Right atrium auricular region (tissue), 2 donors: ENCODE results near the gene CACNA2D1. TPM values are rescaled to one million over a fixed set of nuclear protein-coding genes. Genes with fewer than 3 reads are reported as not detected.

Experiments
- DNase-seq: peaks from one replicate; pipeline ENCODE4 v3.0.0-alpha.2; 2019; ENCODE audit warnings: low spot score
- H3K27ac ChIP-seq, 2 donors: fragments of 200-600 bp; sonication (generic); 1 replicate in 1 of 2; 2 replicates in 1 of 2; pipeline ENCODE4 v1.5.1; 2016 to 2019
- H3K27me3 ChIP-seq, 2 donors: fragments of 200-600 bp; sonication (generic); one replicate each; pipeline versions ENCODE4 v1.5.1 to v1.6.0; 2017 to 2019
- H3K36me3 ChIP-seq: fragments of 200-600 bp; sonication (generic); one replicate; pipeline ENCODE4 v1.5.1; 2016
- H3K4me1 ChIP-seq, 2 donors: fragments of 200-600 bp; sonication (generic); one replicate each; pipeline versions ENCODE4 v1.5.1 to v1.6.0; 2017 to 2019
- H3K4me3 ChIP-seq, 2 donors: fragments of 200-600 bp; sonication (generic); 1 replicate in 1 of 2; 2 replicates in 1 of 2; pipeline ENCODE4 v1.5.1; 2017 to 2019; ENCODE audit warnings: mild to moderate bottlenecking in 1 of 2, moderate library complexity in 1 of 2
- H3K9me3 ChIP-seq, 2 donors: fragments of 200-600 bp; sonication (generic); one replicate each; pipeline ENCODE4 v1.5.1; 2019
- total RNA-seq, 2 donors: library from RNA; depleted of rRNA; stranded (reverse); fragments of >200 nt; gene quantifications; one replicate each; pipeline ENCODE4 v1.1.0, GENCODE V29; 2016
- TF ChIP-seq, protein P1 (sequence below), 2 donors: fragments of 200-600 bp; sonication (generic); IDR thresholded peaks; one replicate each; pipeline ENCODE4 v1.5.1; 2019; ENCODE audit warnings: antibody characterized with exemption in 2 of 2

CACNA2D1 gene
- total RNA-seq, 2 donors from 2014 or later = 31.5 to 54.5 TPM

- H3K9me3 ChIP-seq = no peaks in the 10 kb centered on the region
- H3K4me1 ChIP-seq = peaks cover 0 to 27% of the 10 kb centered on the region in 2 donors
- DNase-seq = no peak
- peak overlapping the region; percentile 60 to 89 for H3K27ac ChIP-seq
- H3K4me3 ChIP-seq = peak overlapping the region in 1 of 2 donors; percentile 2
- TF ChIP-seq, protein P1, sequence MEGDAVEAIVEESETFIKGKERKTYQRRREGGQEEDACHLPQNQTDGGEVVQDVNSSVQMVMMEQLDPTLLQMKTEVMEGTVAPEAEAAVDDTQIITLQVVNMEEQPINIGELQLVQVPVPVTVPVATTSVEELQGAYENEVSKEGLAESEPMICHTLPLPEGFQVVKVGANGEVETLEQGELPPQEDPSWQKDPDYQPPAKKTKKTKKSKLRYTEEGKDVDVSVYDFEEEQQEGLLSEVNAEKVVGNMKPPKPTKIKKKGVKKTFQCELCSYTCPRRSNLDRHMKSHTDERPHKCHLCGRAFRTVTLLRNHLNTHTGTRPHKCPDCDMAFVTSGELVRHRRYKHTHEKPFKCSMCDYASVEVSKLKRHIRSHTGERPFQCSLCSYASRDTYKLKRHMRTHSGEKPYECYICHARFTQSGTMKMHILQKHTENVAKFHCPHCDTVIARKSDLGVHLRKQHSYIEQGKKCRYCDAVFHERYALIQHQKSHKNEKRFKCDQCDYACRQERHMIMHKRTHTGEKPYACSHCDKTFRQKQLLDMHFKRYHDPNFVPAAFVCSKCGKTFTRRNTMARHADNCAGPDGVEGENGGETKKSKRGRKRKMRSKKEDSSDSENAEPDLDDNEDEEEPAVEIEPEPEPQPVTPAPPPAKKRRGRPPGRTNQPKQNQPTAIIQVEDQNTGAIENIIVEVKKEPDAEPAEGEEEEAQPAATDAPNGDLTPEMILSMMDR (IDR thresholded peaks at IDR 0.05) = no peak
- no peaks in the 10 kb centered on the region for H3K36me3 ChIP-seq
- H3K27me3 ChIP-seq = no peaks in the 10 kb centered on the region
Measured at GRCh38 chr7:82410461-82410860, 33.1 kb downstream of the CACNA2D1 start.

GRCh38 chr7:82406937-82407336 is 36.6 kb downstream of the CACNA2D1 start:
- Histone ChIP-seq H3K27me3 (no peaks in the 10 kb centered on the region), H3K9me3 (no peaks in the 10 kb centered on the region), H3K36me3 (no peaks in the 10 kb centered on the region), H3K27ac (no peak overlapping the region), H3K4me3 (no peak overlapping the region), H3K4me1 (peaks cover 0 to 17% of the 10 kb centered on the region in 2 donors)
- no peak for DNase-seq
- TF ChIP-seq, protein P1 (IDR thresholded peaks at IDR 0.05) = no peak

DNA sequence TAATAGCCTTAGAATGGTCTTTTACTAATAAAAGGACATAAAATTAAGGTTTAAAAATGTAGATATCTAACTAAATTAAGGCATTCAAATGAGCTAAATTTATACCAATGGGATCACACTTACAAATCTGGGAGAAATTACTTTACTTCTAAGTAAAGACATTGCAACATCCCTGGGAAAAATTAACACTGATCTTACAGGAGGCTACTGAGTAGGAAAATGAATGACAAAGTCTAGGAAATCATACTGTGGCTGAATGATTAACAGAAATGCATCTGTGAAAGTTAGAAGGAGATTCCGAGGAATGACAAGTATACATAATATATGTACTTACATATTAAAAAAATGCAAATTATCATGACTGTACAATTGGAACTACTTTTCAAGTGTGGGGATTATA is 38.3 kb downstream of the CACNA2D1 start:
- no peaks in the 10 kb centered on the region for H3K36me3 ChIP-seq
- H3K9me3 ChIP-seq = no peaks in the 10 kb centered on the region
- no peak for DNase-seq
- H3K27me3 ChIP-seq = no peaks in the 10 kb centered on the region
- no peak overlapping the region for H3K27ac ChIP-seq
- H3K4me3 ChIP-seq = no peak overlapping the region
- H3K4me1 ChIP-seq = peaks cover 0 to 8% of the 10 kb centered on the region in 2 donors
- TF ChIP-seq, protein P1 (IDR thresholded peaks at IDR 0.05) = no peak

GRCh38 chr7:82404652-82405051 is 38.9 kb downstream of the CACNA2D1 start:
- no peaks in the 10 kb centered on the region for H3K36me3 ChIP-seq
- TF ChIP-seq, protein P1 (IDR thresholded peaks at IDR 0.05) = no peak
- H3K4me3 ChIP-seq = no peak overlapping the region
- peaks cover 0 to 3% of the 10 kb centered on the region in 2 donors for H3K4me1 ChIP-seq
- no peaks in the 10 kb centered on the region for H3K27me3 ChIP-seq
- H3K9me3 ChIP-seq = no peaks in the 10 kb centered on the region
- no peak for DNase-seq
- H3K27ac ChIP-seq = no peak overlapping the region

- H3K4me3 ChIP-seq = no peak overlapping the region
- DNase-seq = no peak
Measured at GRCh38 chr7:82404094-82404493, 39.5 kb downstream of the CACNA2D1 start.

More at GRCh38 chr7:82404094-82404493, 39.5 kb downstream of the CACNA2D1 start:
- Histone ChIP-seq H3K9me3 (no peaks in the 10 kb centered on the region), H3K36me3 (no peaks in the 10 kb centered on the region), H3K27ac (no peak overlapping the region), H3K27me3 (no peaks in the 10 kb centered on the region), H3K4me1 (peaks cover 0 to 3% of the 10 kb centered on the region in 2 donors)
- TF ChIP-seq, protein P1 (IDR thresholded peaks at IDR 0.05) = no peak
